SK-N-SH (cell line): ENCODE results near the gene VWC2L. TPM values are rescaled to one million over a fixed set of nuclear protein-coding genes. Genes with fewer than 3 reads are reported as not detected.

Experiments used
- CTCF ChIA-PET: fragments of 300-600, 350-600 bp; formaldehyde crosslinking; extraction: SDS; loops from one replicate; lab custom pipeline; 2021; lab: Yijun Ruan, JAX
- POLR2A ChIA-PET: fragments of 350-600 bp; sonication (Branson Sonifier 250); formaldehyde crosslinking; extraction: SDS; loops from one replicate; lab custom pipeline; 2020; ENCODE audit warnings: antibody characterized with exemption, inconsistent platforms; lab: Yijun Ruan, JAX
- DNase-seq: peaks from one replicate; pipeline ENCODE4 v3.0.0; 2012
- H2AFZ ChIP-seq: fragments of 200-600 bp; sonication (generic); 2 replicates; pipeline ENCODE4 v1.8.1; 2016; ENCODE audit warnings: antibody characterized with exemption, mild to moderate bottlenecking, low read depth
- H3F3A ChIP-seq: fragments of 200-600 bp; sonication (generic); replicated peaks from 2 replicates; pipeline ENCODE3; 2016; ENCODE audit warnings: antibody characterized with exemption, mild to moderate bottlenecking; ENCODE audit not compliant: insufficient read depth
- H3K27ac ChIP-seq, 2 experiments: fragments of 200-500 bp in 1 of 2; fragments of 200-600 bp in 1 of 2; sonication (Bioruptor generic) in 1 of 2; sonication (generic), shearing (Covaris generic) in 1 of 2; 2 replicates each; pipeline versions ENCODE4 v1.5.1 to v1.6.1; 2014 to 2016; ENCODE audit warnings: low read depth in 2 of 2, inconsistent platforms in 1 of 2, low read length in 1 of 2, mild to moderate bottlenecking in 1 of 2, mixed read lengths in 1 of 2
- H3K27me3 ChIP-seq: fragments of 200-600 bp; sonication (generic), shearing (Covaris generic); 2 replicates; pipeline ENCODE4 v1.6.1; 2016; ENCODE audit warnings: mixed run types; ENCODE audit not compliant: insufficient read depth
- H3K36me3 ChIP-seq, 2 experiments: fragments of 200-500 bp in 1 of 2; fragments of 200-600 bp in 1 of 2; sonication (Bioruptor generic) in 1 of 2; sonication (generic) in 1 of 2; replicated peaks in 1 of 2; 2 replicates each; pipeline versions ENCODE3 to v1.5.1; 2014 to 2016; ENCODE audit warnings: low read length in 1 of 2, mild to moderate bottlenecking in 1 of 2; ENCODE audit not compliant: insufficient read depth in 2 of 2, control insufficient read depth in 1 of 2
- H3K4me1 ChIP-seq, 2 experiments: fragments of 200-500 bp in 1 of 2; fragments of 200-600 bp in 1 of 2; sonication (Bioruptor generic) in 1 of 2; sonication (generic), shearing (Covaris generic) in 1 of 2; 2 replicates each; pipeline versions ENCODE4 v1.5.1 to v1.6.1; 2014 to 2016; ENCODE audit warnings: low read depth in 1 of 2, low read length in 1 of 2, mixed run types in 1 of 2; ENCODE audit not compliant: insufficient read depth in 2 of 2, control insufficient read depth in 1 of 2
- H3K4me2 ChIP-seq: fragments of 200-600 bp; sonication (generic), shearing (Covaris generic); 2 replicates; pipeline ENCODE4 v1.6.1; 2017; ENCODE audit warnings: mixed run types
- H3K4me3 ChIP-seq, 2 experiments: fragments of 200-500 bp in 1 of 2; fragments of 200-600 bp in 1 of 2; sonication (Bioruptor generic) in 1 of 2; sonication (generic), shearing (Covaris generic) in 1 of 2; 2 replicates each; pipeline versions ENCODE4 v1.5.1 to v1.8.1; 2014 to 2016; ENCODE audit warnings: low read depth in 2 of 2, inconsistent platforms in 1 of 2, low read length in 1 of 2, mild to moderate bottlenecking in 1 of 2, mixed read lengths in 1 of 2, moderate library complexity in 1 of 2
- H3K79me2 ChIP-seq: fragments of 200-600 bp; sonication (generic); 2 replicates; pipeline ENCODE4 v1.8.1; 2017; ENCODE audit warnings: mild to moderate bottlenecking; ENCODE audit not compliant: insufficient read depth
- H3K9ac ChIP-seq: fragments of 200-600 bp; sonication (generic); 2 replicates; pipeline ENCODE4 v1.6.1; 2017; ENCODE audit warnings: mixed run types
- H3K9me2 ChIP-seq: fragments of 200-600 bp; sonication (generic); 2 replicates; pipeline ENCODE4 v1.6.1; 2017; ENCODE audit warnings: mixed run types
- H3K9me3 ChIP-seq: fragments of 200-600 bp; sonication (generic); 2 replicates; pipeline ENCODE4 v1.6.1; 2017; ENCODE audit warnings: mixed run types, mild to moderate bottlenecking, moderate library complexity
- H4K20me1 ChIP-seq: fragments of 200-600 bp; sonication (generic); 2 replicates; pipeline ENCODE4 v1.6.1; 2017; ENCODE audit warnings: mild to moderate bottlenecking, mixed run types; ENCODE audit not compliant: insufficient read depth
- CTCF ChIP-seq: fragments of 200-600 bp; sonication (generic); IDR thresholded peaks from 2 replicates; pipeline ENCODE4 v1.6.1; 2017; ENCODE audit warnings: antibody characterized with exemption, mild to moderate bottlenecking, moderate library complexity
- EP300 ChIP-seq, 2 experiments: IDR thresholded peaks; 2 replicates each; pipeline versions ENCODE4 v1.4.0 to v1.6.1; 2012; ENCODE audit warnings: borderline replicate concordance in 1 of 2, low read depth in 1 of 2, low read length in 1 of 2
- FOXJ3 ChIP-seq: sonication (generic); formaldehyde crosslinking; IDR thresholded peaks from 2 replicates; pipeline ENCODE4 v1.5.1; 2020; ENCODE audit warnings: mild to moderate bottlenecking, missing genetic modification reagents
- GATA2 ChIP-seq: sonication (generic); formaldehyde crosslinking; IDR thresholded peaks from 2 replicates; pipeline ENCODE4 v1.5.0; 2020; ENCODE audit warnings: mild to moderate bottlenecking, missing genetic modification reagents
- IRF3 ChIP-seq: fragments of 150-350 bp; IDR thresholded peaks from 2 replicates; pipeline ENCODE4 v1.6.1; 2016; ENCODE audit warnings: mild to moderate bottlenecking, low read depth, low read length
- MAX ChIP-seq: IDR thresholded peaks from 2 replicates; pipeline ENCODE4 v1.4.0; 2012; ENCODE audit warnings: low read depth
- PBX3 ChIP-seq: IDR thresholded peaks from 2 replicates; pipeline ENCODE4; 2012
- POLR2AphosphoS5 ChIP-seq: IDR thresholded peaks from 2 replicates; pipeline ENCODE4 v1.6.1; 2012; ENCODE audit warnings: low read depth, low read length
- RAD21 ChIP-seq: IDR thresholded peaks from 2 replicates; pipeline ENCODE4 v1.6.1; 2012; ENCODE audit warnings: mild to moderate bottlenecking, low read length
- REST ChIP-seq: IDR thresholded peaks from 2 replicates; pipeline ENCODE4 v1.6.1; 2012; ENCODE audit warnings: mild to moderate bottlenecking, low read depth, low read length, moderate library complexity
- RFX5 ChIP-seq: IDR thresholded peaks from 2 replicates; pipeline ENCODE4 v1.6.1; 2012; ENCODE audit warnings: mild to moderate bottlenecking, improper control_type of control experiment, low read length
- SIN3A ChIP-seq: IDR thresholded peaks from 2 replicates; pipeline ENCODE4 v1.6.1; 2012; ENCODE audit warnings: low read depth, mild to moderate bottlenecking, low read length, moderate library complexity, borderline replicate concordance
- TAF1 ChIP-seq: IDR thresholded peaks from 2 replicates; pipeline ENCODE4 v1.6.1; 2012; ENCODE audit warnings: low read depth, mild to moderate bottlenecking, low read length, moderate library complexity, borderline replicate concordance
- TEAD4 ChIP-seq: IDR thresholded peaks from 2 replicates; pipeline ENCODE4 v1.4.0; 2012; ENCODE audit warnings: mild to moderate bottlenecking, borderline replicate concordance; ENCODE audit not compliant: insufficient read depth
- USF2 ChIP-seq: fragments of 150-350 bp; IDR thresholded peaks from 2 replicates; pipeline ENCODE4 v1.6.1; 2017; ENCODE audit warnings: antibody characterized with exemption, low read length, low read depth, borderline replicate concordance
- WGBS: methylation state at CpG from one replicate; pipeline ENCODE4 v1.1.6; 2017; ENCODE audit warnings: low lambda C conversion rate; 5-methylcytosine and 5-hydroxymethylcytosine counted together
- polyA plus RNA-seq, 3 experiments: library from polyadenylated mRNA; depleted of rRNA; stranded (reverse); fragments of >200 nt; gene quantifications; 2 replicates each; pipeline ENCODE4 v1.2.3, GENCODE V29; 2012
- TF ChIP-seq, protein P1 (sequence below): IDR thresholded peaks from 2 replicates; pipeline ENCODE4 v1.4.0; 2012; ENCODE audit warnings: low read depth, borderline replicate concordance

VWC2L gene
- polyA plus RNA-seq, 1 of the 3 experiments (the other 2 are of a cell fraction): not detected

DNA sequence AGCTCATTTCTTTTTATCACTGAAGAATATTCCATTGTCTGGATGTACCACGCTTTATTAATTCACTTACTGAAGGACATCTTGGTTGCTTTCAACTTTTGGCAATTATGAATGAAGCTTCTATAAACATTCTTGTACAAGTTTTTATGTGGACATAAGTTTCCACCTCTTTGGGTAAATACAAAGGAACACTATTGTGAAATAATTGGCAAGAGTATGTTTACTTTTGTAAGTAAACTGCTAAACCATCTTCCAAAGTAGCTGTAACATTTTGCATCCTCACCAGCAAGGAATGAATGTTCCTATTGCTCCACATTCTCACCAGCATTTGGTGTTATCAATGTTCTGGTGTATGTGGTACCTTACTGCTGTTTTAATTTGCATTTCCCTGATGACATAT, 15.8 kb upstream of the VWC2L start:
- WGBS: 43% methylated on average over 1 of the region's 1 CpG
- no peaks in the 10 kb centered on the region for H3K9me2 ChIP-seq
- no peak overlapping the region for H3K4me2 ChIP-seq
- no peak overlapping the region for H2AFZ ChIP-seq
- H3K4me1 ChIP-seq: no peaks in the 10 kb centered on the region
- no peaks in the 10 kb centered on the region for H3F3A ChIP-seq
- H3K36me3 ChIP-seq: no peaks in the 10 kb centered on the region
- H3K9me3 ChIP-seq: no peaks in the 10 kb centered on the region
- no peak overlapping the region for H3K27ac ChIP-seq
- no peaks in the 10 kb centered on the region for H3K79me2 ChIP-seq
- no peak for TF ChIP-seq EP300 (IDR thresholded peaks at IDR 0.05; ENCODE audit: borderline replicate concordance in 1 of 2, low read depth in 1 of 2, low read length in 1 of 2)
- TF ChIP-seq FOXJ3 (CRISPR knock-in tag): no peak
- no peak for DNase-seq
- ChIA-PET POLR2A (no interaction called here), CTCF (interaction anchor here (1.2 kb wide), 1 partner anchor 14 kb away, joined by 3 read pairs; no protein-coding TSS in a partner anchor)
- H3K4me3 ChIP-seq: no peak overlapping the region
- no peaks in the 10 kb centered on the region for H3K27me3 ChIP-seq
- no peaks in the 10 kb centered on the region for H4K20me1 ChIP-seq
- no peak overlapping the region for H3K9ac ChIP-seq

- H4K20me1 ChIP-seq: no peaks in the 10 kb centered on the region
- H3K4me2 ChIP-seq: no peak overlapping the region
- ChIA-PET CTCF (no interaction called here), POLR2A (no interaction called here)
- WGBS: 47% methylated on average over 2 of the region's 2 CpGs
- no peaks in the 10 kb centered on the region for H3K36me3 ChIP-seq
- DNase-seq: no peak
- peaks cover 4% of the 10 kb centered on the region for H3F3A ChIP-seq
- H3K9me3 ChIP-seq: no peaks in the 10 kb centered on the region
- H3K27me3 ChIP-seq: no peaks in the 10 kb centered on the region
- no peaks in the 10 kb centered on the region for H3K79me2 ChIP-seq
- H2AFZ ChIP-seq: no peak overlapping the region
- TF ChIP-seq RFX5: no peak
- TF ChIP-seq TEAD4: no peak
- TF ChIP-seq RAD21: no peak
- TF ChIP-seq, protein P1, sequence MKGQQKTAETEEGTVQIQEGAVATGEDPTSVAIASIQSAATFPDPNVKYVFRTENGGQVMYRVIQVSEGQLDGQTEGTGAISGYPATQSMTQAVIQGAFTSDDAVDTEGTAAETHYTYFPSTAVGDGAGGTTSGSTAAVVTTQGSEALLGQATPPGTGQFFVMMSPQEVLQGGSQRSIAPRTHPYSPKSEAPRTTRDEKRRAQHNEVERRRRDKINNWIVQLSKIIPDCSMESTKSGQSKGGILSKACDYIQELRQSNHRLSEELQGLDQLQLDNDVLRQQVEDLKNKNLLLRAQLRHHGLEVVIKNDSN: no peak
- no peak for TF ChIP-seq IRF3
- no peak for TF ChIP-seq USF2
- no peak for TF ChIP-seq GATA2 (CRISPR knock-in tag)
- TF ChIP-seq SIN3A: no peak
- TF ChIP-seq CTCF: no peak
- TF ChIP-seq MAX: no peak
- no peak for TF ChIP-seq TAF1
- no peak for TF ChIP-seq POLR2AphosphoS5
- TF ChIP-seq PBX3: no peak
- TF ChIP-seq REST: no peak
- H3K9me2 ChIP-seq: no peaks in the 10 kb centered on the region
- no peaks in the 10 kb centered on the region for H3K4me1 ChIP-seq
- no peak overlapping the region for H3K9ac ChIP-seq
- no peak overlapping the region for H3K27ac ChIP-seq
- H3K4me3 ChIP-seq: no peak overlapping the region
These were observed 9.3 kb upstream of the VWC2L start for GRCh38 chr2:214401580-214401979.
